ENCODE data around the gene ENTHD1.
"Not testable (repeated sequence)": the region's sequence is repeated elsewhere in the genome, so short reads cannot be mapped to it uniquely, and the experiment has no call there.

Gene ENTHD1

DNA sequence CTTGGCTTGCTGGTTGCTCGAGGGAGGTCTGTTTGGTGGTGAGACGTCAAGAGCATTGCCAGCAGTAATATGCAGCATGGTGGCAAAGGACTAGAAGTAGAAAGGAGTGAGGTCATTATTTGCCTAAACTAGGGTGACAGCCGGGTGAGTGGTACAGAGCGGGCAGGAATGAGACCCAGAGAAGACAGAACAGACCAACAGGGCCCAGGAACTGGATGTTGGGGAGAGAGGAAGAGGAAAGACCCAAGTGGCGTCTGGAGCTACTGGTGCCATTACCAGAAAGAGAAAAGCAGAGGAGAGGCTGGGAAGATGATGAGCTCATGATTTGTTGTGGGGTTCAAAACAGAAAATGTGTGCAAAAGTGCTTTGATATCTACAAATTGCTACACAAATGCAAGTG, 158.7 kb downstream of the ENTHD1 start:
- H3K36me3 ChIP-seq (ENCODE audit: insufficient read depth, low read length), result no peaks in the 10 kb centered on the region
- no peak overlapping the region for H3K4me3 ChIP-seq (ENCODE audit: low read depth in 1 of 2, low read length in 2 of 2)
- no peaks in the 10 kb centered on the region for H3K9me3 ChIP-seq (ENCODE audit: low read length)
- peaks cover 6 to 9% of the 10 kb centered on the region in 2 donors for H3K27me3 ChIP-seq (ENCODE audit: control insufficient read depth in 1 of 2, insufficient read depth in 2 of 2, low read length in 2 of 2)
- no peak overlapping the region for H3K9ac ChIP-seq (ENCODE audit: low read length)
- H3K4me1 ChIP-seq (ENCODE audit: insufficient read depth, low read length), result no peaks in the 10 kb centered on the region
- H3K27ac ChIP-seq (ENCODE audit: low read depth, low read length), result no peak overlapping the region

DNA sequence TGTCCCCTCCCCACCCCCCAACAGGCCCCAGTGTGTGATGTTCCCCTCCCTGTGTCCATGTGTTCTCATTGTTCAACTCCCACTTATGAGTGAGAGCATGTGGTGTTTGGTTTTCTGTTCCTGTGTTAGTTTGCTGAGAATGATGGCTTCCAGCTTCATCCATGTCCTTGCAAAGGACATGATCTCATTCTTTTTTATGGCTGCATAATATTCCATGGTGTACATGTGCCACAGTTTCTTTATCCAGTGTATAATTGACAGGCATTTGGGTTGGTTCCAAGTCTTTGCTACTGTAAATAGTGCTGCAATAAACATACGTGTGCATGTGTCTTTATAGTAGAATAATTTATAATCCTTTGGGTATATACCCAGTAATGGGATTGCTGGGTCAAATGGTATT, 159.5 kb downstream of the ENTHD1 start:
- not testable (repeated sequence) for H3K4me1 ChIP-seq (ENCODE audit: insufficient read depth, low read length); H3K9ac ChIP-seq (ENCODE audit: low read length); H3K36me3 ChIP-seq (ENCODE audit: insufficient read depth, low read length)

DNA sequence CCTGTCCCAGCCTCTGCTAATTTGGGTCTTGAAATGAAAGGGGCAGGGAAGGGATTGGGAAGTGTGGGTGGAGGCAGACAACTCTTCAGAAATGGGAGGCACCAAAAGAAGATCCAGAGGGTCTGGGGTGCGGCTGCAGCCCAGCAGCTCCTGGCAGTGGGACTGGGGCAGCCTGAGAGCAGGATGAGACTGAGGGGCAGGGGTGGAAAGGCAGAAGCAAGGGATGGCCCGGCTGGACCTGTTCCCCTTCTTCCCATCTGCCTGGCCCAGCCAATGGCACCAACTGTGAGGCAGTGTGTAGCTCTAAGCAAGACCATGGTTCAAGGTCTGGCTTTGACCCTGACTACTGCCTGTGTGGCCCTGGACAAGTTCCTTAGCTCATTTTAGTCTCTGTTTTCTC, 160.4 kb downstream of the ENTHD1 start:
- H3K9me3 ChIP-seq (ENCODE audit: low read length), result no peaks in the 10 kb centered on the region
- no peak overlapping the region for H3K9ac ChIP-seq (ENCODE audit: low read length)
- H3K4me3 ChIP-seq (ENCODE audit: low read depth in 1 of 2, low read length in 2 of 2), result no peak overlapping the region
- peaks cover 6 to 9% of the 10 kb centered on the region in 2 donors for H3K27me3 ChIP-seq (ENCODE audit: control insufficient read depth in 1 of 2, insufficient read depth in 2 of 2, low read length in 2 of 2)
- no peaks in the 10 kb centered on the region for H3K4me1 ChIP-seq (ENCODE audit: insufficient read depth, low read length)
- no peak overlapping the region for H3K27ac ChIP-seq (ENCODE audit: low read depth, low read length)
- no peaks in the 10 kb centered on the region for H3K36me3 ChIP-seq (ENCODE audit: insufficient read depth, low read length)

More for the DNA sequence above, 159.5 kb downstream of the ENTHD1 start:
- not testable (repeated sequence) for H3K27ac ChIP-seq (ENCODE audit: low read depth, low read length); H3K27me3 ChIP-seq (ENCODE audit: control insufficient read depth in 1 of 2, insufficient read depth in 2 of 2, low read length in 2 of 2); H3K4me3 ChIP-seq (ENCODE audit: low read depth in 1 of 2, low read length in 2 of 2); H3K9me3 ChIP-seq (ENCODE audit: low read length)

DNA sequence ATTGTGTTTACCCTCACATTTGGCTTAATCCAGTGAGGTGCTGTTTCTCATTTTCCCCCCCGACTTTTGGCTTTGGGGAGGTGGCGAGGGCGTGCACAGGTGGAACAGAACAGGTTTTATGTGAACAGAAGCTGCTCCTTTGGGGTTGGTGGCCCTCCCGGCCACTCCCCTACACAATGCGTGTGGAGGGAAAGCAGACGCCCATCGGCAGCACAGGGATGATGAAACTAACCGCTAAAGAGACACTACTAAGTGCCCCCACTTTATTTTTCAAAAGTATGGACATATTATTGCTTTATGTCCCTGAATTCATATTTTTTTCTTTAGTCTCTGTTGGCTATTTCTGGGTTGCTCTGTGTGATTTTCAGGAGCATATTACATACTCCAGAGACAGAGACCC, 160.9 kb downstream of the ENTHD1 start:
- no peak overlapping the region for H3K27ac ChIP-seq (ENCODE audit: low read depth, low read length)
- peaks cover 6 to 9% of the 10 kb centered on the region in 2 donors for H3K27me3 ChIP-seq (ENCODE audit: control insufficient read depth in 1 of 2, insufficient read depth in 2 of 2, low read length in 2 of 2)
- no peak overlapping the region for H3K9ac ChIP-seq (ENCODE audit: low read length)
- no peaks in the 10 kb centered on the region for H3K4me1 ChIP-seq (ENCODE audit: insufficient read depth, low read length)
- no peaks in the 10 kb centered on the region for H3K9me3 ChIP-seq (ENCODE audit: low read length)
- no peak overlapping the region for H3K4me3 ChIP-seq (ENCODE audit: low read depth in 1 of 2, low read length in 2 of 2)
- H3K36me3 ChIP-seq (ENCODE audit: insufficient read depth, low read length), result no peaks in the 10 kb centered on the region

DNA sequence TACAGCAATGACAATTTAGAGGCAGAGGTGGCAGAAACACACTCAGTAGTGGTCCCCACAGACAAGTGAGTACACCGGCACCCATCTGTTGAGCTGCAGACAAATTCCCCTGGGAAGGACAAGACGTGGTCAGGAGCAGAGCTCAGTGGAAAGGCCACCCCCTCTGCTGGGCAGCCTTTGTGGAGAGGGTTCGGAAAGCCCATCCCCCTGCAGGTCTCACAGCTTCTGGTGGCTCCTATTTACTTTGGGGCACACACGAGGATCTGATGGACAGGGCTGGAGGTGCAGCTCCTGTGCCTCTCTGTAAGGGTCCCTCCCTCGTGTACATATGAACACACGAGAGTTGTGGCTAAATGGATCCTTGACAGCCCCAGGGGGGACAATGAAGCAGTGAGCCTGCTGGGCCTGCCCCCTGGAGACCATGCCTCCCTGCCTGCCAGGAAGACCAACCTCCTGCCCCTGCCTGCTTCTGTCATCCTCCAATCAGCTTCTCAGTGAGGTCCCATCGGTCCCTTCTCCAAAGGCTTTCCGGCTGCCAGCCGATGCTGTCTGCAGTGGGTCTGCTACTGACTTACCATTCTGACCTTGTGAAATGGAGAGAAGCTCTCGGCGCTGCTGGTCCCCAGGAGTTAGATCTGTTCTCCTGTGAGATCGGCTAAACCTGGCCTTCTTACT, 161.5 kb downstream of the ENTHD1 start:
- H3K36me3 ChIP-seq (ENCODE audit: insufficient read depth, low read length), result no peaks in the 10 kb centered on the region
- H3K9ac ChIP-seq (ENCODE audit: low read length), result no peak overlapping the region
- H3K4me1 ChIP-seq (ENCODE audit: insufficient read depth, low read length), result no peaks in the 10 kb centered on the region
- peaks cover 6 to 9% of the 10 kb centered on the region in 2 donors for H3K27me3 ChIP-seq (ENCODE audit: control insufficient read depth in 1 of 2, insufficient read depth in 2 of 2, low read length in 2 of 2)
- H3K9me3 ChIP-seq (ENCODE audit: low read length), result no peaks in the 10 kb centered on the region
- H3K27ac ChIP-seq (ENCODE audit: low read depth, low read length), result no peak overlapping the region
- H3K4me3 ChIP-seq (ENCODE audit: low read depth in 1 of 2, low read length in 2 of 2), result no peak overlapping the region

DNA sequence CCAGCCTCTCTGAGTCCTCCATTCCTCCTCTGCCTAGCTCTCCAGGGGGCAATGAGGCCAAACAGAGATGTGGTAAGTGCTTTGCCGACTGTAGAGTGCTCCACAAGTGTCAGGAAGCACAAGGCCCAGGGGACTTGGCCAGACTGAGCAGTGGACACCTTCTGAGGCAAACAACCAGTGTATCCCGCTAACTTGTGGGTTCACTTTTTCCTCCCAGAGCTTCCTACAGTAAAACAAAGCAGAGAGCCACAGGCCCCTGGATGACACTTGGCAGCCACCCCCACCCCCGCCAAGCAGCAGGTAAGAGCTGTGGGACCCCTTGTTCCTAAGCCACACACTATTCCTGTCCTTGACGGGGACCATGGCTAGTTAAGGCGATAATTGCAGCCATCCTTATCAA, 162.1 kb downstream of the ENTHD1 start:
- Histone ChIP-seq H3K4me3 (ENCODE audit: low read depth in 1 of 2, low read length in 2 of 2) (no peak overlapping the region), H3K9me3 (ENCODE audit: low read length) (no peaks in the 10 kb centered on the region), H3K4me1 (ENCODE audit: insufficient read depth, low read length) (no peaks in the 10 kb centered on the region), H3K27ac (ENCODE audit: low read depth, low read length) (no peak overlapping the region), H3K36me3 (ENCODE audit: insufficient read depth, low read length) (no peaks in the 10 kb centered on the region), H3K9ac (ENCODE audit: low read length) (no peak overlapping the region), H3K27me3 (ENCODE audit: control insufficient read depth in 1 of 2, insufficient read depth in 2 of 2, low read length in 2 of 2) (peaks cover 6 to 9% of the 10 kb centered on the region in 2 donors)

DNA sequence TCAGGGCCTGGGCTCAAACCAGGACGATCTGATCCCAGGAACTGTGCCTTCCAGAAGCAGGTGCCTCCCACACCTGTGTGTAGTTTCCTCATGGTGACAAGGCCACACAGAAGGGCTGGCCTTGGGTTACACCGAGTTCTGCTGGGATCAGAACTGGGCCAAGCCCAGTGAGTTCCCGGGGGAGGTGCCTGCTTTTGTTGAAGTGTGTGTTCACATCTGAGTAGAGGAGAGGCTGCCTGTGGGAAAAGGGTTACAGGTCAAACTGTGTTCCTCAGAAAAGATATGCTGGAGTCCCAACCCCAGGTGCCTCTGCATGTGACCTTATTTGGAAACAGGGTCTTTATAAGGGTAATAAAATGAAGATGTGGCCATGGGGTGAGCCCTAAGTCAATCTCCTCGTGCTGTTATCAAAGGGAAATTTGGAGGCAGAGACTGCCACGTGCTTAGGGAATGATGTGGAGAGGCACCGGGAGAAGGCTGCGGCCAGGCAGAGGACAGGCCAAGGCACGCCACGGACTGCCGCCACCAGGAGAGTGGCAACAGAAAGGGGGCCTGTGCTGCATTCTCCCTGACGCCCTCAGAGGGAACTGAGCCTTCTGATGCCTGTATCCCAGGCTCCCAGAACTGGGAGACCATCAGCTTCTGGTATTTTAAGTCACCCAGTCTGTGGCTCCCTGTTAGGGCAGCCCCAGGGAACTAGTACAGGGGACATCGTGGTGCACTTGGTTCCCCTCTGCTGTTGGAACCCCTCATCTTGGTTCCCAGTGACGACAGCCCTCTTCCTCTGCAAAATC, 164.2 kb downstream of the ENTHD1 start:
- H3K27me3 ChIP-seq (ENCODE audit: control insufficient read depth in 1 of 2, insufficient read depth in 2 of 2, low read length in 2 of 2), result peaks cover 0 to 9% of the 10 kb centered on the region in 2 donors

DNA sequence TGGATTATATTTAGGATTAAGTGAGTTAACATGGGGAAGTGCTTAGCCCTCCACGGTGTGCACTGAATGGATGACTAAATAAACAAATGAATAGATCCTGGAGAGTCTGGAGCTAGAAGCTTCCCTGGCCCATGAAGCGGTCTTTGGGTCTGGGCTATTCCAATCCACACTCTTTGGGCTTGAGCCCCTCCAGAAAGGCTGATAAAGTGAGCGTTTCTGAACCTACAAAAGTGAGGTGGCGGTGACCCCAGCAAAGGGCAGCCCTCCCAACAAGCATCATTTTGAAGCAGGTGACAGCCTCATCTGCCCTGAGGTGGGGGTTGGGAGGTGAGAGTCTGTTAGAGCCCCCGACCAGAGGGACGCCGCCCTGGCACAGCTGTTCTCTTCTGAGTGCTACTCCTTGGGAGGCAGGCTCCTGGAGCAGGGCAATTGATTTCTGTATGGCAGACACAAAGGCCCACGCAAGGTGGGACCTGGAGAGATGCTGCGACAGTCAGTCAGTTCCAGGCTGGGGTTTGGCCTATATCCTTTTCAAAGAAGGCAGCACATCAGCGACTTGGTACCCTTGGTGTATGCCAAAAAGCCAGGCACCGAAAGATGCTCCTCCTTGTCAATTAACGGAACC, 165.2 kb downstream of the ENTHD1 start:
- no peak overlapping the region for H3K27ac ChIP-seq (ENCODE audit: low read depth, low read length)
- H3K4me3 ChIP-seq (ENCODE audit: low read depth in 1 of 2, low read length in 2 of 2), result no peak overlapping the region
- H3K9me3 ChIP-seq (ENCODE audit: low read length), result no peaks in the 10 kb centered on the region
- H3K9ac ChIP-seq (ENCODE audit: low read length), result no peak overlapping the region
- H3K36me3 ChIP-seq (ENCODE audit: insufficient read depth, low read length), result no peaks in the 10 kb centered on the region
- no peaks in the 10 kb centered on the region for H3K4me1 ChIP-seq (ENCODE audit: insufficient read depth, low read length)
- H3K27me3 ChIP-seq (ENCODE audit: control insufficient read depth in 1 of 2, insufficient read depth in 2 of 2, low read length in 2 of 2), result peaks cover 0 to 7% of the 10 kb centered on the region in 2 donors

More for the DNA sequence above, 164.2 kb downstream of the ENTHD1 start:
- Histone ChIP-seq H3K36me3 (ENCODE audit: insufficient read depth, low read length) (no peaks in the 10 kb centered on the region), H3K27ac (ENCODE audit: low read depth, low read length) (no peak overlapping the region), H3K4me3 (ENCODE audit: low read depth in 1 of 2, low read length in 2 of 2) (no peak overlapping the region), H3K4me1 (ENCODE audit: insufficient read depth, low read length) (no peaks in the 10 kb centered on the region), H3K9ac (ENCODE audit: low read length) (no peak overlapping the region), H3K9me3 (ENCODE audit: low read length) (no peaks in the 10 kb centered on the region)

DNA sequence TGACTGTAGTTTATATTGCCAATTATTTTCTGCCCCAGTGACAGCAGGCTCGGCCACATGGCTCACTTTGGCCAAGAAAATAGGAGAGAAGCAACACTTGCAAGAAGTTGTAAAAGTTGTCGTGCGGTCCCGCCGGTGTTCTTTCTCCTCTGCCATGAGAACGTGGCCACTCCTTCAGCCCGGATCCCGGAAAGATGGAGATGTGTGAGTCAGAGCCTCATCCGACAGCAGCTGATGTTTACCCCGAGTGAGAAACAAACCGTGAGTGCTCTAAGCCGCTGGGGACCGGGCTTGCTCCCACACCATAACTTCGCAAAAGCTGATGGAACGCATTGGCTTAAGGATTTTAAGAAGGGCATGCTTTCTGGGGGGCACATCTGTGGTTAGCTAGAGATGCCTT, 166.0 kb downstream of the ENTHD1 start:
- H3K36me3 ChIP-seq (ENCODE audit: insufficient read depth, low read length), result no peaks in the 10 kb centered on the region
- H3K9ac ChIP-seq (ENCODE audit: low read length), result no peak overlapping the region
- H3K27ac ChIP-seq (ENCODE audit: low read depth, low read length), result no peak overlapping the region
- no peaks in the 10 kb centered on the region for H3K4me1 ChIP-seq (ENCODE audit: insufficient read depth, low read length)
- no peak overlapping the region for H3K4me3 ChIP-seq (ENCODE audit: low read depth in 1 of 2, low read length in 2 of 2)
- no peaks in the 10 kb centered on the region for H3K9me3 ChIP-seq (ENCODE audit: low read length)
- H3K27me3 ChIP-seq (ENCODE audit: control insufficient read depth in 1 of 2, insufficient read depth in 2 of 2, low read length in 2 of 2), result peaks cover 0 to 4% of the 10 kb centered on the region in 2 donors

DNA sequence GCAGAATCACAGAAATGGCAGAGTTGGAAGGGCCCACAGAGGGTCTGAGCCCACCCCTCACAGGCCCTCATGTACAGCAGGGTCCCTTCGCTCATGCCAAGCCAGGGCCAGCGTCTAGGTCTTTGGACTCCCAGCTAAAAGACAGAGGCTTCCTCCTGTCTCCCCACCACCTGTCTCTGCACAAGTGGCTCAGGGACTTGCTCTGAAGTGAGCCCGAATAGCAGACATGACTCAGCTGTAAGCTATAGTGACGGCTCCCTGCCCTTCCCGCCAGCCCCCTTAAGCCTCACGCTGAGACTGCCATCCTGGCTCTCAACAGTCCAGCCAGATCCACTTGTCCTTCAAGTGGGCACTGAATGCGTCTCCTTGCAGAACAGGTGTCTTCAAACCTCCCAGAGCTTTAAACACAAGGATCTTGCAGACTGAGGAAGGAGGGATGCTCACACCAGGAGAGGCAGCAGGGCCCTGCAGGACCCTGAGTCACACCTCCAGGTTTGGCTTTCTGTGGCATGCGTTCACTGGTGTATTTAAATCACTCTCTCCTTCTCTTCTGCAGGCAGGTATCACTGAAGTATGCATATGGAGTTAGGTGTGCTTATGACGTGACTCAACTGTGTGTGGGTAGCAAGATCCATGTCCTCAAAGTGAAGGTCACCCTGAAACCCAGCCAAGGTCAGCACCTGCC, 168.1 kb downstream of the ENTHD1 start:
- H3K4me1 ChIP-seq (ENCODE audit: insufficient read depth, low read length), result no peaks in the 10 kb centered on the region
- H3K4me3 ChIP-seq (ENCODE audit: low read depth in 1 of 2, low read length in 2 of 2), result no peak overlapping the region
- H3K9ac ChIP-seq (ENCODE audit: low read length), result no peak overlapping the region
- H3K9me3 ChIP-seq (ENCODE audit: low read length), result no peaks in the 10 kb centered on the region
- no peaks in the 10 kb centered on the region for H3K36me3 ChIP-seq (ENCODE audit: insufficient read depth, low read length)
- H3K27me3 ChIP-seq (ENCODE audit: control insufficient read depth in 1 of 2, insufficient read depth in 2 of 2, low read length in 2 of 2), result no peaks in the 10 kb centered on the region
- H3K27ac ChIP-seq (ENCODE audit: low read depth, low read length), result no peak overlapping the region

DNA sequence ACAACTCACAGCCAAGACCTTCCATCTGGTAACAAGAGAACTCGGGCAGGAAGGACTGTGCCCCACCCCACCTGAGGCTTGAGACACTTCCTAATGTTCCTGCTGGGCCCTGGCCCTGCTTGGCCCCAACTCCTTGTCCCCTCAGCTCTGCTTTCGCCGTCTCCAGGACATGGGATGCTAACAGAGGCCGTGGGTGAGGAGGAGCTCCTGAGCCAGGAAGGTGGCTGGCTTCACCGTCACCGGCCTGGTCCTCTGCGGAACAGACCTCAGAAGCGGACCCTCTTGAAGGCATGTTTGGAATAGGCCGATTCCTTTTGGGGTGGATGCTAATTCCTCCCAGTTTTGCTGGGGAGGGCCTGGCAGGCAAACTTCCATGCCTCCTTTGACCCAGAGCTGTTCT, 168.7 kb downstream of the ENTHD1 start:
- no peak overlapping the region for H3K27ac ChIP-seq (ENCODE audit: low read depth, low read length)
- H3K4me1 ChIP-seq (ENCODE audit: insufficient read depth, low read length), result no peaks in the 10 kb centered on the region
- H3K9me3 ChIP-seq (ENCODE audit: low read length), result no peaks in the 10 kb centered on the region
- H3K36me3 ChIP-seq (ENCODE audit: insufficient read depth, low read length), result no peaks in the 10 kb centered on the region
- H3K9ac ChIP-seq (ENCODE audit: low read length), result no peak overlapping the region
- peaks cover 0 to 3% of the 10 kb centered on the region in 2 donors for H3K27me3 ChIP-seq (ENCODE audit: control insufficient read depth in 1 of 2, insufficient read depth in 2 of 2, low read length in 2 of 2)
- no peak overlapping the region for H3K4me3 ChIP-seq (ENCODE audit: low read depth in 1 of 2, low read length in 2 of 2)
